Muscle layer of colon (tissue), 2 donors: Measurements from ENCODE around the gene WWOX.

ENCODE experiments used
- H3K27ac ChIP-seq: one replicate; pipeline ENCODE4 v1.7.0; 2013; ENCODE audit warnings: low read depth, mild to moderate bottlenecking, low read length, moderate library complexity
- H3K27me3 ChIP-seq, 2 donors: one replicate each; pipeline ENCODE4 v1.7.0; 2013; ENCODE audit warnings: low read length in 2 of 2, mild to moderate bottlenecking in 2 of 2; ENCODE audit not compliant: insufficient read depth in 2 of 2, control insufficient read depth in 1 of 2
- H3K36me3 ChIP-seq: one replicate; pipeline ENCODE4 v1.7.0; 2013; ENCODE audit warnings: mild to moderate bottlenecking, low read length; ENCODE audit not compliant: insufficient read depth
- H3K4me1 ChIP-seq: one replicate; pipeline ENCODE4 v1.7.0; 2013; ENCODE audit warnings: mild to moderate bottlenecking, low read length; ENCODE audit not compliant: insufficient read depth
- H3K4me3 ChIP-seq, 2 donors: one replicate each; pipeline ENCODE4 v1.7.0; 2013; ENCODE audit warnings: low read length in 2 of 2, low read depth in 1 of 2, mild to moderate bottlenecking in 1 of 2, moderate library complexity in 1 of 2
- H3K9ac ChIP-seq: one replicate; pipeline ENCODE4 v1.7.0; 2013; ENCODE audit warnings: low read length
- H3K9me3 ChIP-seq: one replicate; pipeline ENCODE4 v1.7.0; 2013; ENCODE audit warnings: mild to moderate bottlenecking, low read length
- donor health status: abdominal sarcoma.
- donor health status: Adenocarcinoma of cecum.

WWOX gene

GRCh38 chr16:78647019-78647418, 547.6 kb downstream of the WWOX start:
- Histone ChIP-seq H3K36me3 (no peaks in the 10 kb centered on the region), H3K27ac (no peak overlapping the region), H3K9ac (no peak overlapping the region), H3K9me3 (no peaks in the 10 kb centered on the region), H3K27me3 (no peaks in the 10 kb centered on the region), H3K4me1 (peaks cover 13% of the 10 kb centered on the region), H3K4me3 (no peak overlapping the region)

- no peaks in the 10 kb centered on the region for H3K36me3 ChIP-seq
- H3K4me1 ChIP-seq, result peaks cover 13% of the 10 kb centered on the region
These were observed 548.0 kb downstream of the WWOX start for GRCh38 chr16:78647491-78647890.

GRCh38 chr16:78648517-78648916, 549.1 kb downstream of the WWOX start:
- H3K4me3 ChIP-seq, result peak overlapping the region in 1 of 2 donors; percentile 43
- no peaks in the 10 kb centered on the region for H3K9me3 ChIP-seq
- H3K27me3 ChIP-seq, result no peaks in the 10 kb centered on the region
- no peak overlapping the region for H3K9ac ChIP-seq
- H3K36me3 ChIP-seq, result no peaks in the 10 kb centered on the region
- peaks cover 13% of the 10 kb centered on the region for H3K4me1 ChIP-seq
- no peak overlapping the region for H3K27ac ChIP-seq

More at GRCh38 chr16:78647491-78647890, 548.0 kb downstream of the WWOX start:
- H3K27ac ChIP-seq, result no peak overlapping the region
- no peaks in the 10 kb centered on the region for H3K9me3 ChIP-seq
- no peak overlapping the region for H3K4me3 ChIP-seq
- no peaks in the 10 kb centered on the region for H3K27me3 ChIP-seq
- no peak overlapping the region for H3K9ac ChIP-seq

- Histone ChIP-seq H3K4me3 (no peak overlapping the region), H3K4me1 (peaks cover 13% of the 10 kb centered on the region), H3K27ac (no peak overlapping the region)
These were observed 551.1 kb downstream of the WWOX start for GRCh38 chr16:78650339-78651074.

GRCh38 chr16:78654929-78655328, 555.5 kb downstream of the WWOX start:
- Histone ChIP-seq H3K4me1 (no peaks in the 10 kb centered on the region), H3K9ac (no peak overlapping the region), H3K4me3 (no peak overlapping the region), H3K36me3 (no peaks in the 10 kb centered on the region), H3K27ac (no peak overlapping the region), H3K9me3 (no peaks in the 10 kb centered on the region), H3K27me3 (no peaks in the 10 kb centered on the region)

More at GRCh38 chr16:78650339-78651074, 551.1 kb downstream of the WWOX start:
- Histone ChIP-seq H3K9ac (no peak overlapping the region), H3K27me3 (no peaks in the 10 kb centered on the region), H3K36me3 (no peaks in the 10 kb centered on the region), H3K9me3 (no peaks in the 10 kb centered on the region)

- Histone ChIP-seq H3K36me3 (no peaks in the 10 kb centered on the region), H3K27ac (no peak overlapping the region), H3K4me1 (no peaks in the 10 kb centered on the region), H3K27me3 (no peaks in the 10 kb centered on the region), H3K9ac (no peak overlapping the region), H3K4me3 (no peak overlapping the region), H3K9me3 (no peaks in the 10 kb centered on the region)
These were observed 556.1 kb downstream of the WWOX start for GRCh38 chr16:78655331-78656113.

GRCh38 chr16:78656887-78657286, 557.4 kb downstream of the WWOX start:
- Histone ChIP-seq H3K9me3 (no peaks in the 10 kb centered on the region), H3K27me3 (no peaks in the 10 kb centered on the region), H3K27ac (no peak overlapping the region), H3K9ac (no peak overlapping the region), H3K4me1 (no peaks in the 10 kb centered on the region), H3K4me3 (no peak overlapping the region), H3K36me3 (no peaks in the 10 kb centered on the region)

GRCh38 chr16:78659216-78659615, 559.8 kb downstream of the WWOX start:
- no peak overlapping the region for H3K9ac ChIP-seq
- no peak overlapping the region for H3K4me3 ChIP-seq
- no peak overlapping the region for H3K27ac ChIP-seq
- H3K27me3 ChIP-seq, result no peaks in the 10 kb centered on the region
- no peaks in the 10 kb centered on the region for H3K4me1 ChIP-seq
- no peaks in the 10 kb centered on the region for H3K9me3 ChIP-seq
- H3K36me3 ChIP-seq, result no peaks in the 10 kb centered on the region

GRCh38 chr16:78659668-78660217, 560.3 kb downstream of the WWOX start:
- Histone ChIP-seq H3K4me3 (no peak overlapping the region), H3K4me1 (no peaks in the 10 kb centered on the region), H3K9ac (no peak overlapping the region), H3K27ac (no peak overlapping the region), H3K36me3 (no peaks in the 10 kb centered on the region), H3K27me3 (no peaks in the 10 kb centered on the region), H3K9me3 (no peaks in the 10 kb centered on the region)

GRCh38 chr16:78660795-78661194, 561.3 kb downstream of the WWOX start:
- Histone ChIP-seq H3K27me3 (no peaks in the 10 kb centered on the region), H3K36me3 (no peaks in the 10 kb centered on the region), H3K4me3 (no peak overlapping the region), H3K27ac (no peak overlapping the region), H3K4me1 (no peaks in the 10 kb centered on the region), H3K9me3 (no peaks in the 10 kb centered on the region), H3K9ac (no peak overlapping the region)

GRCh38 chr16:78663690-78664089, 564.2 kb downstream of the WWOX start:
- H3K4me1 ChIP-seq, result no peaks in the 10 kb centered on the region
- no peaks in the 10 kb centered on the region for H3K36me3 ChIP-seq
- no peak overlapping the region for H3K9ac ChIP-seq
- H3K9me3 ChIP-seq, result no peaks in the 10 kb centered on the region
- no peak overlapping the region for H3K27ac ChIP-seq
- H3K27me3 ChIP-seq, result no peaks in the 10 kb centered on the region
- H3K4me3 ChIP-seq, result no peak overlapping the region
